Neural cell (in vitro differentiated cells): Measurements from ENCODE around the gene ACSL6. TPM values are rescaled to one million over a fixed set of nuclear protein-coding genes. Genes with fewer than 3 reads are reported as not detected.

Source experiments
- H2AFZ ChIP-seq: fragments of 200-600, 300-800 bp; sonication (generic), shearing (Covaris generic); 2 replicates; pipeline ENCODE4 v1.6.0; 2014; ENCODE audit warnings: low read depth, mild to moderate bottlenecking, antibody characterized with exemption, low read length, moderate library complexity
- H3F3A ChIP-seq: fragments of 200-600 bp; shearing (Covaris generic); 2 replicates; pipeline ENCODE4 v1.6.1; 2016; ENCODE audit warnings: mild to moderate bottlenecking, moderate library complexity, mixed read lengths, antibody characterized with exemption, low read length; ENCODE audit not compliant: insufficient read depth, poor library complexity, severe bottlenecking
- H3K27ac ChIP-seq: fragments of 200-600, 300-800 bp; sonication (generic), shearing (Covaris generic); 2 replicates; pipeline ENCODE4 v1.5.1; 2014; ENCODE audit warnings: mild to moderate bottlenecking, low read length, moderate library complexity
- H3K27me3 ChIP-seq: fragments of 300-800, 200-600 bp; sonication (generic), shearing (Covaris generic); 2 replicates; pipeline ENCODE4 v1.6.0; 2014; ENCODE audit warnings: mild to moderate bottlenecking, low read depth, low read length, moderate library complexity; ENCODE audit not compliant: insufficient read depth
- H3K36me3 ChIP-seq: fragments of 300-800, 200-600 bp; sonication (generic), shearing (Covaris generic); 2 replicates; pipeline ENCODE4 v1.5.1; 2014; ENCODE audit warnings: mild to moderate bottlenecking, antibody characterized with exemption, low read length, moderate library complexity; ENCODE audit not compliant: insufficient read depth
- H3K4me2 ChIP-seq: fragments of 300-800, 200-600 bp; sonication (generic), shearing (Covaris generic); 2 replicates; pipeline ENCODE4 v1.6.0; 2014; ENCODE audit warnings: mild to moderate bottlenecking, low read length
- H3K4me3 ChIP-seq: fragments of 300-800, 200-600 bp; sonication (generic), shearing (Covaris generic); 2 replicates; pipeline ENCODE4 v1.5.1; 2014; ENCODE audit warnings: mild to moderate bottlenecking, low read length, moderate library complexity
- H3K79me2 ChIP-seq: fragments of 200-600 bp; shearing (Covaris generic); replicated peaks from 2 replicates; pipeline ENCODE4 v1.6.0; 2014; ENCODE audit warnings: mild to moderate bottlenecking, low read length, moderate library complexity; ENCODE audit not compliant: insufficient read depth
- H3K9ac ChIP-seq: fragments of 300-800, 200-600 bp; sonication (generic), shearing (Covaris generic); 2 replicates; pipeline ENCODE4 v1.6.1; 2016; ENCODE audit warnings: mild to moderate bottlenecking, low read length, mixed read lengths
- H3K9me2 ChIP-seq: fragments of 200-600 bp; shearing (Covaris generic); 2 replicates; pipeline ENCODE4 v1.6.1; 2016; ENCODE audit warnings: mild to moderate bottlenecking, low read length, mixed read lengths; ENCODE audit not compliant: insufficient read depth
- H3K9me3 ChIP-seq: fragments of 200-600, 300-800 bp; sonication (generic), shearing (Covaris generic); 2 replicates; pipeline ENCODE4 v1.6.1; 2016; ENCODE audit warnings: mild to moderate bottlenecking, mixed run types, low read length, moderate library complexity, mixed read lengths
- H4K20me1 ChIP-seq: fragments of 200-600 bp; shearing (Covaris generic); 2 replicates; pipeline ENCODE4 v1.6.1; 2016; ENCODE audit warnings: mild to moderate bottlenecking, mixed run types; ENCODE audit not compliant: insufficient read depth
- CTCF ChIP-seq: fragments of 450-650 bp; IDR thresholded peaks from 2 replicates; pipeline ENCODE4 v1.5.1; 2014; ENCODE audit warnings: antibody characterized with exemption, mild to moderate bottlenecking, moderate library complexity; ENCODE audit not compliant: poor library complexity, severe bottlenecking
- EP300 ChIP-seq: fragments of 450-650 bp; conservative IDR thresholded peaks from 2 replicates; pipeline ENCODE4 v1.6.1; 2014; ENCODE audit warnings: antibody characterized with exemption, mild to moderate bottlenecking, moderate library complexity; ENCODE audit not compliant: poor library complexity, severe bottlenecking
- EZH2 ChIP-seq: fragments of 200-600, 300-800 bp; shearing (Covaris generic), sonication (generic); IDR thresholded peaks from 2 replicates; pipeline ENCODE4 v1.6.1; 2014; ENCODE audit warnings: antibody characterized with exemption, low read length, borderline replicate concordance, mild to moderate bottlenecking; ENCODE audit not compliant: insufficient read depth, poor library complexity, severe bottlenecking
- MXI1 ChIP-seq: fragments of 450-650 bp; conservative IDR thresholded peaks from 2 replicates; pipeline ENCODE4 v1.6.1; 2014; ENCODE audit warnings: antibody characterized with exemption, mild to moderate bottlenecking; ENCODE audit not compliant: poor library complexity, severe bottlenecking
- POLR2AphosphoS5 ChIP-seq: IDR thresholded peaks from 2 replicates; pipeline ENCODE4 v1.6.1; 2012
- RAD21 ChIP-seq: fragments of 450-650 bp; conservative IDR thresholded peaks from 2 replicates; pipeline ENCODE4 v1.6.1; 2014; ENCODE audit warnings: antibody characterized with exemption, mild to moderate bottlenecking, moderate library complexity
- REST ChIP-seq: IDR thresholded peaks from 2 replicates; pipeline ENCODE4 v1.6.1; 2012; ENCODE audit warnings: borderline replicate concordance
- SMC3 ChIP-seq: fragments of 450-650 bp; conservative IDR thresholded peaks from 2 replicates; pipeline ENCODE4 v1.6.1; 2014; ENCODE audit warnings: antibody characterized with exemption, mild to moderate bottlenecking, moderate library complexity; ENCODE audit not compliant: poor library complexity
- TAF1 ChIP-seq: IDR thresholded peaks from 2 replicates; pipeline ENCODE4 v1.6.1; 2012; ENCODE audit warnings: low read depth
- polyA plus RNA-seq: library from polyadenylated mRNA; depleted of rRNA; stranded (reverse); fragments of >200 nt; gene quantifications from 2 replicates; pipeline ENCODE4 v1.2.3, GENCODE V29; 2014

Gene ACSL6
- polyA plus RNA-seq, 1 donor from 2014 or later: 30.5 TPM

DNA sequence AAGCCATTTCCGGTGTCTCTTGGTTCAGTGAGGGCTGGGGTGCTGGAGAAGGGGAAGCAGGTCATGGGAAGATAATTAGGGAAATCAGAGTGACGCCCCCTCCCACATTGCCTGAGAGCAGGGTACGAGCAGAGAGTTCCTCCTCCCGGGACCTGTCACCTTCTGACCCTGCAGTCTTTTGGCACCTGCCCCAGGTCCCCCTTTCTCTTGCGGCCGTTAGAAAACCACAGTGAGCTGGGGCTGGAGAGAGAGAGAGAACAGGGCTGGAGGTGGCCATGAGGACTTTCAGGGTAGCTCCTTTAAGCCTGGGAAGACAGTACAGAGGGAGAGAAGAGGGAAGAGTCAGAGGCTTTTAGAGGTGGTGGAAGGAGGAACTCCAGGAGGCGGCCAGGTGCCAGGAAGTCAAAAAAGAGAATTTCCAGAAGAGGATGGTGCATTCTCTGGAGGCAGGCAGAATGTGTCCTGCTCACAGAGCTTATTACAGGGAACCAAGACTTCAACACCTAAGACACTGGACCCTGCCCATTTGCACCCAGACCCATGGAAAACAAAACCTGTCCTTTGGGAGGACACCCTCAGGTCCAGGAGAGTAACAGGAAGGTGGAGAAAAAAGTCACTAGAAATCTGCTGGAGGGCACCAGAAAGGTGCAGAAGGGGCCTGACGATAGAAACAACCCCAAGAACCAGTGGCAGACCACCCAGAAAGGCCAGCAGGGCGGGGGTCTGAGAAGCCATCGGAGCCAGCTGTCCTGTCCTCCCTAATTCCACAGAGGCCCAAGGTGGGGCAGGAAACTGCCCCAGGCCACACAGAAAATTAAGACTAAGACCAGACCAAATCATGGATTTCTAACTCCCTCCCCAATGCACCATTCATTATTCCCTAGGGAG is 6.5 kb upstream of the ACSL6 start:
- H3K36me3 ChIP-seq: no peaks in the 10 kb centered on the region
- H3K79me2 ChIP-seq: no peaks in the 10 kb centered on the region
- H3K27me3 ChIP-seq: no peaks in the 10 kb centered on the region
- H2AFZ ChIP-seq: no peak overlapping the region
- H3K9me3 ChIP-seq: no peaks in the 10 kb centered on the region
- H3K4me3 ChIP-seq: no peak overlapping the region
- H3K4me2 ChIP-seq: no peak overlapping the region
- no peak overlapping the region for H3K9ac ChIP-seq
- no peak for TF ChIP-seq MXI1
- no peak for TF ChIP-seq EP300
- TF ChIP-seq CTCF: no peak
- no peak for TF ChIP-seq SMC3
- TF ChIP-seq TAF1: no peak
- TF ChIP-seq EZH2: no peak
- no peak for TF ChIP-seq REST
- no peak for TF ChIP-seq RAD21
- TF ChIP-seq POLR2AphosphoS5: no peak
- no peak overlapping the region for H3K27ac ChIP-seq
- no peaks in the 10 kb centered on the region for H4K20me1 ChIP-seq
- no peaks in the 10 kb centered on the region for H3K9me2 ChIP-seq
- no peaks in the 10 kb centered on the region for H3F3A ChIP-seq

DNA sequence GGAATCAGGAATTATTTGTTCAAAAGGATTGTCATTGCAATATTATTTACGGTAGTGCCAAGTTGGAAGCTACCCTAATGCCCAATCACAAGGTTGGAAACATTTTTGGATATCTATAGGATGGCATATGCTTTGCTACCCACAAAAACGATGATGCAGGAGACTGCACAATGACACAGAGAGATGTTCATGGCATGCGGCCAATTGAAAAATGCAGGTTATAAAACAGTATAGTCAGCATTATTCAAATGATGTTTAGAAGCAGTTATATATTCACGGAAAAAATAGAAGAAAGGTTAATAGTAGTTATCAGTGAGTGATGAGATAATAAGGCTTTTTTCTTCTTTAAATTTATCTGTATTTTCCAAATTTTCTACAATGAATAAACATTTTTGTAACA is 5.9 kb upstream of the ACSL6 start:
- Histone ChIP-seq H4K20me1 (no peaks in the 10 kb centered on the region), H3K9ac (no peak overlapping the region), H3K9me3 (no peaks in the 10 kb centered on the region), H3K4me2 (no peak overlapping the region), H2AFZ (no peak overlapping the region), H3K4me3 (no peak overlapping the region), H3F3A (no peaks in the 10 kb centered on the region), H3K27ac (no peak overlapping the region), H3K79me2 (no peaks in the 10 kb centered on the region), H3K9me2 (no peaks in the 10 kb centered on the region), H3K36me3 (no peaks in the 10 kb centered on the region), H3K27me3 (peaks cover 4% of the 10 kb centered on the region)
- TF ChIP-seq EZH2: no peak
- TF ChIP-seq RAD21: no peak
- no peak for TF ChIP-seq MXI1
